GM12864 (cell line): ENCODE measurements around the gene PAX4.
"Not testable (repeated sequence)": the region's sequence is repeated elsewhere in the genome, so short reads cannot be mapped to it uniquely, and the experiment has no call there.

Source experiments
- DNase-seq: peaks from one replicate; pipeline ENCODE4 v3.0.0-alpha.2; 2011; ENCODE audit warnings: low read depth
- H3K4me3 ChIP-seq: 2 replicates; pipeline ENCODE4 v1.5.1; 2011; ENCODE audit warnings: mild to moderate bottlenecking, low read depth, low read length, control low read depth
- CTCF ChIP-seq: IDR thresholded peaks from 2 replicates; pipeline ENCODE4 v1.5.1; 2011; ENCODE audit warnings: low read depth, mild to moderate bottlenecking, moderate library complexity, low read length, control low read depth, inconsistent platforms; ENCODE audit errors: missing control alignments

PAX4 gene

GRCh38 chr7:127578711-127579275 is 39.1 kb downstream of the PAX4 start:
- H3K4me3 ChIP-seq, result no peak overlapping the region
- DNase-seq, result no peak
- no peak for TF ChIP-seq CTCF

GRCh38 chr7:127578036-127578684 is 39.8 kb downstream of the PAX4 start:
- no peak for DNase-seq
- no peak overlapping the region for H3K4me3 ChIP-seq
- peak; percentile 16 for TF ChIP-seq CTCF

- no peak overlapping the region for H3K4me3 ChIP-seq
- TF ChIP-seq CTCF, result no peak
- no peak for DNase-seq
Measured at GRCh38 chr7:127571741-127572505, 46.0 kb downstream of the PAX4 start.

- H3K4me3 ChIP-seq, DNase-seq: not testable (repeated sequence)
Measured at GRCh38 chr7:127568034-127568433, 49.9 kb downstream of the PAX4 start.

GRCh38 chr7:127566242-127566641 is 51.7 kb downstream of the PAX4 start:
- no peak overlapping the region for H3K4me3 ChIP-seq
- DNase-seq, result no peak
- TF ChIP-seq CTCF, result no peak
